Adrenal gland (tissue), 12 donors: ENCODE results near the gene KCNJ4. TPM values are rescaled to one million over a fixed set of nuclear protein-coding genes. Genes with fewer than 3 reads are reported as not detected.

ENCODE experiments used
- DNase-seq, 7 donors: peaks; one replicate each; pipeline ENCODE4 v3.0.0-alpha.2; 2019 to 2020
- H3K27ac ChIP-seq, 5 donors: fragments of 200-600 bp; sonication (generic) in 4 of 5; 1 replicate in 3 of 5; 2 replicates in 2 of 5; pipeline versions ENCODE4 v1.5.1 to v1.8.0; 2016 to 2020; ENCODE audit warnings: mild to moderate bottlenecking in 1 of 5
- H3K27me3 ChIP-seq: fragments of 200-600 bp; 2 replicates; pipeline ENCODE4 v1.8.0; 2021
- H3K36me3 ChIP-seq, 2 donors: fragments of 200-600 bp; replicated peaks in 1 of 2; 1 replicate in 1 of 2; 2 replicates in 1 of 2; pipeline versions ENCODE4 v1.5.1 to v1.8.0; 2018 to 2022
- H3K4me1 ChIP-seq, 2 donors: fragments of 200-600 bp; replicated peaks in 1 of 2; 1 replicate in 1 of 2; 2 replicates in 1 of 2; pipeline versions ENCODE4 v1.5.1 to v1.8.0; 2018 to 2021
- H3K4me3 ChIP-seq, 4 donors: fragments of 200-600 bp; sonication (generic) in 3 of 4; one replicate each; pipeline ENCODE4 v1.5.1; 2016 to 2018
- H3K9me3 ChIP-seq, 3 donors: fragments of 200-600 bp; sonication (generic) in 1 of 3; replicated peaks in 1 of 3; 1 replicate in 2 of 3; 2 replicates in 1 of 3; pipeline versions ENCODE4 v1.5.1 to v1.8.0; 2016 to 2021
- POLR2A ChIP-seq, 2 donors: fragments of 450-650 bp; IDR thresholded peaks; one replicate each; pipeline ENCODE4 v1.6.1; 2017; ENCODE audit warnings: antibody characterized with exemption in 2 of 2, mild to moderate bottlenecking in 2 of 2, moderate library complexity in 1 of 2
- WGBS, 4 donors: extraction: QIAGEN DNeasy Blood & Tissue Kit in 2 of 4; methylation state at CpG; one replicate each; pipeline versions ENCODE4 v1.1.5 to v1.1.7; 2013 to 2017; 5-methylcytosine and 5-hydroxymethylcytosine counted together
- intact Hi-C, 2 donors: fragments of 100-400 bp; cut with DNase I; formaldehyde crosslinking; loops; one replicate each; pipeline versions ENCODE4 v1.14.1 to v1.15.0; 2022 to 2023
- polyA plus RNA-seq, 3 donors: library from polyadenylated mRNA; stranded (reverse); fragments of 200-250 nt in 2 of 3; fragments of 350-450 nt in 1 of 3; fragmentation: Illumina TruSeq in 1 of 3; extraction: RNeasy Lipid Tissue Mini Kit (QIAGEN cat#74804) in 1 of 3; gene quantifications; one replicate each; pipeline ENCODE4 v1.2.3, GENCODE V29; 2013 to 2014
- total RNA-seq, 9 donors: library from RNA; depleted of rRNA in 4 of 9; stranded (reverse); fragments of >200 nt in 4 of 9; fragments of 120-200 nt in 1 of 9; fragmentation: NEBNext Ultra II Directional in 1 of 9; extraction: Animal tissue kit (Norgen Biotek cat#: 25700) in 1 of 9; gene quantifications; one replicate each; pipeline versions ENCODE4 v1.1.0 to v1.2.4, GENCODE V29; 2013 to 2023
- TF ChIP-seq, protein P1 (sequence below), 6 experiments: fragments of 450-650 bp in 4 of 6; fragments of 200-600 bp in 2 of 6; sonication (generic) in 1 of 6; IDR thresholded peaks; 1 replicate in 5 of 6; 2 replicates in 1 of 6; pipeline versions ENCODE4 v1.5.1 to v1.8.0; 2016 to 2021; ENCODE audit warnings: antibody characterized with exemption in 6 of 6, mild to moderate bottlenecking in 2 of 6, moderate library complexity in 1 of 6
- donor health status: healthy with polysubstance abuse.
- donor health status: Bipolar disorder and iron deficiency.
- donor health status: DM: yes; HTN: yes; CAD: no.
- donor health status: DM: no; HTN: no; CAD: no.
- donor health status: DM: no; HTN: no; CAD: no.
- donor health status: DM: yes; HTN: yes; CAD: no.

The KCNJ4 gene
- total and polyA plus RNA-seq, 12 donors = 0.07 to 0.56 (median 0.28) TPM; not detected in 5

DNA sequence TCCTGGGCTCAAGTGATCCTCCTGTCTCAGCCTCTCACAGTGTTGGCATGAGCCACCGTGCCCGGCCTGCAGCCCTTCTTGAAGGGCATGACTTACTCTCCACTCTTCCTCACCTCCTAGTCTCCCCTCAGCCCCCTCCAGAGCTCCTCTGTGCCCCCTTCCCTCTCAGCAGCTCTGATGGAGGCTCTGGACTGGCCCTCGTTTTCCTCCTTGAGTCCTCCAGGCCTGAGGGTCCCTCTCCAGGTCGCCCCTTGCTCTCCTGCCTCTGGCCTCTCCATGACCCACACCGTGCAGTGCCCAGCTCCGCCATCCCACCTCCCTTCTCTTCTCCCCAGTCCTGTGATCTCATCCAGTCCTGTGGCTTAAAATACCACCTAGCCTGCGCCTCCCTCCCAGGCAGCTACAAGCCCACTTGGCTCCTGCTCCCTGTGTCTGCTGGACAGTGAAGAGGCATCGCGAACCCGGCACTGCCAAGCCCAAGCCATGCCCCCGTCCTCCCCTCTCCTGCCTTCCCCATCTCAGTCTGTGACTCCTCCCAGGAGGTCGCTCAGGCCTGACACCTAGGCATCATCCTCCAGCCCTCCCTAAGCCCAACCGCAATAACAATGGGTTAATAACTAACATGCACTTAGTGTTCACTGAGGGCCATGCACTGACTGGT is 11.9 kb downstream of the KCNJ4 start:
- Histone ChIP-seq H3K4me3 (no peak overlapping the region), H3K27ac (no peak overlapping the region), H3K36me3 (no peaks in the 10 kb centered on the region), H3K9me3 (no peaks in the 10 kb centered on the region), H3K27me3 (no peaks in the 10 kb centered on the region), H3K4me1 (no peaks in the 10 kb centered on the region)
- TF ChIP-seq, protein P1, sequence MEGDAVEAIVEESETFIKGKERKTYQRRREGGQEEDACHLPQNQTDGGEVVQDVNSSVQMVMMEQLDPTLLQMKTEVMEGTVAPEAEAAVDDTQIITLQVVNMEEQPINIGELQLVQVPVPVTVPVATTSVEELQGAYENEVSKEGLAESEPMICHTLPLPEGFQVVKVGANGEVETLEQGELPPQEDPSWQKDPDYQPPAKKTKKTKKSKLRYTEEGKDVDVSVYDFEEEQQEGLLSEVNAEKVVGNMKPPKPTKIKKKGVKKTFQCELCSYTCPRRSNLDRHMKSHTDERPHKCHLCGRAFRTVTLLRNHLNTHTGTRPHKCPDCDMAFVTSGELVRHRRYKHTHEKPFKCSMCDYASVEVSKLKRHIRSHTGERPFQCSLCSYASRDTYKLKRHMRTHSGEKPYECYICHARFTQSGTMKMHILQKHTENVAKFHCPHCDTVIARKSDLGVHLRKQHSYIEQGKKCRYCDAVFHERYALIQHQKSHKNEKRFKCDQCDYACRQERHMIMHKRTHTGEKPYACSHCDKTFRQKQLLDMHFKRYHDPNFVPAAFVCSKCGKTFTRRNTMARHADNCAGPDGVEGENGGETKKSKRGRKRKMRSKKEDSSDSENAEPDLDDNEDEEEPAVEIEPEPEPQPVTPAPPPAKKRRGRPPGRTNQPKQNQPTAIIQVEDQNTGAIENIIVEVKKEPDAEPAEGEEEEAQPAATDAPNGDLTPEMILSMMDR (IDR thresholded peaks at IDR 0.05) = no peak
- no peak for TF ChIP-seq POLR2A (IDR thresholded peaks at IDR 0.05)
- WGBS, 4 donors = 71 to 89% (median 73%) methylated on average over 13 of the region's 13 CpGs
- intact Hi-C loops = no loop called here
- DNase-seq = no peak

DNA sequence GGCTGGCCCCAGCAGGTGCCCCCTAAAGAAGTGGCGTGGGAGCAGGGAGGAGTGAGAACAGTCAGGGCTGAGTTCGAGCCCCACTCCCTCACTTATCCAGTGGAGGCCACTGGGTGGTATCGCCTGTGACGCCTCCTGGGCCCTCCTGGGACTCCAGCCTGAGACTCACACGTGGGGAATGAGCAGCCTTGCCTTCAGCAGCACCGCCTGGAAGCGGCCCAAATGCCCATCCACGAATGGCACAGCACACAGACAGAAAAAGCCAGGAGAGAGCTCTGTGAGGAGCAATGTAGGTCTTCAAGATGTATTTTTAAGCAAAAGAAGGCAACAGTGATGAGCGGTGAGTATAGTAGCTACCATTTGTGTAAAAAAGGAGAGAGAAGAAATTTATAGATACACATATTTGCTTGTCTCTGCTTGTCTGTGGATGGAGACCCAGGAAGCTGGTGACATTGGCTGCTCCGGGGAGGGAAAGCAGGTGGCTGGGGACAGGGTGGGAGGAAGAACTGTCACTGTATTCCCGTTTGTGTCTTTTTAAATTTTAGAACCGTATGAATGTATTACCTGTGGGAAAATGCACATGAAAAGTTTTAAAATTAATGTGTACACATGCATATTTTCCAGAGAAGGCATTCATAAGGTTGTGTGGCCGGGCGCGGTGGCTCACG is 13.2 kb downstream of the KCNJ4 start:
- WGBS, 4 donors = 73 to 81% (median 74%) methylated on average over 12 to 16 of the region's 16 CpGs

DNA sequence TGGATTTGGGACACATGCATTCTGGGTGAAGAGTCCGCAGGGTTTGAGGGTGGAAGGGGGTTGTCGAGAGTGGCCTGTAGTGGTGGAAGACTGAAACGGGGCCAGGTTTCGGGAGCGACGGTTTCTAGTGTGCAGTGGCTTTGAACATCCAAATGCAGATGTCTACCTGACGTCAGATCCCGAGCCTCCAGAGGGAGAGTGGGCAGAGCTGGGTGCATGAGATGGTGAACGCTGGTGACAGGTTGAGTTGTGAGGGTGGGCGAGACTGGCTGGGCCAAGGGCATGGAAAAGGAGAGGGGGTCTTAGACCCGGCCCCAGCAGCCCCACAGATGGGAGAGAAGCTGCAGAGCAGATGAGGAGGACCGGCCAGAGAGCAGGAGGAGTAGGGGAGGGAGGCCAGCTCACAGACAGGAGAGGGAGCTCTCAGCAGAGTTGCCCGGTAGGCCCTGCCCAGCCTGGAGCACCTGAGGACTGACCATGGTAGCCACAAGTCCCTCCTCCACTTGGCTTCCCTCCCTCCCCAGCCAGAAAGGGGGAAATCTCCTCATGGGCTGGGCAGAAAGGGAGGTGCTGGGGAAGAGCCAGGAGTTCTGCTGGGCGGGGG is 14.2 kb downstream of the KCNJ4 start:
- no peaks in the 10 kb centered on the region for H3K9me3 ChIP-seq

More for the DNA sequence above, 13.2 kb downstream of the KCNJ4 start:
- Histone ChIP-seq H3K27me3 (no peaks in the 10 kb centered on the region), H3K36me3 (no peaks in the 10 kb centered on the region), H3K4me3 (no peak overlapping the region), H3K4me1 (no peaks in the 10 kb centered on the region), H3K27ac (no peak overlapping the region), H3K9me3 (no peaks in the 10 kb centered on the region)
- no peak for DNase-seq
- intact Hi-C loops = no loop called here
- TF ChIP-seq POLR2A (IDR thresholded peaks at IDR 0.05) = no peak
- TF ChIP-seq, protein P1 (IDR thresholded peaks at IDR 0.05) = no peak

DNA sequence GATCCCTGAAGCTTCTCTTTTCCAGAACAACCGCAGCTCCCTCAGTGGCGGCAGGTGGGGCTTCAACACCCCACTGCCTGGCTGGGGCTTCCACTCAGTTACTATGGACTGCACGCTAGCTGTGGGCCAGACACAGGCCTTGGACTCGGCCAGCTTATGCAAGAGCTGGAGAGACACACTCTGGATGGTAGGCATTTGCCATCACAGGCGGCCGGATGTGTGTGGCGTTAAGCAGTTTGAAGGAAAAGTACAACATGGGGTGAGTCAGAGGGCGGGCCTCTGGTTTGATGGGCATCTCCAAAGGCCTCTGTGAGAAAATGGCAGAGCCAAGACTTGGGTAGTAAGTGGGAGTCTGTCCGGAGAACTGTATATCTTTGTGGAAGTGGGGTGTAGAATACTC is 17.6 kb downstream of the KCNJ4 start:
- no peaks in the 10 kb centered on the region for H3K4me1 ChIP-seq
- WGBS, 4 donors = 87 to 93% (median 88%) methylated on average over 6 to 9 of the region's 9 CpGs
- H3K4me3 ChIP-seq = no peak overlapping the region
- no peaks in the 10 kb centered on the region for H3K27me3 ChIP-seq
- intact Hi-C loops = no loop called here
- H3K9me3 ChIP-seq = no peaks in the 10 kb centered on the region
- TF ChIP-seq, protein P1 (IDR thresholded peaks at IDR 0.05) = no peak
- no peak for TF ChIP-seq POLR2A (IDR thresholded peaks at IDR 0.05)
- H3K27ac ChIP-seq = no peak overlapping the region
- peak in 3 of 7 donors; percentile 30 to 41 (median 41) for DNase-seq
- H3K36me3 ChIP-seq = no peaks in the 10 kb centered on the region

More for the DNA sequence above, 14.2 kb downstream of the KCNJ4 start:
- Histone ChIP-seq H3K36me3 (no peaks in the 10 kb centered on the region), H3K27me3 (no peaks in the 10 kb centered on the region), H3K4me1 (no peaks in the 10 kb centered on the region), H3K4me3 (no peak overlapping the region), H3K27ac (no peak overlapping the region)
- WGBS, 4 donors = 77 to 86% (median 81%) methylated on average over 13 to 14 of the region's 14 CpGs
- no peak for DNase-seq
- TF ChIP-seq POLR2A (IDR thresholded peaks at IDR 0.05) = no peak
- TF ChIP-seq, protein P1 (IDR thresholded peaks at IDR 0.05) = no peak
- intact Hi-C loops = no loop called here
